ENCODE data around the gene CAPN2.

DNA sequence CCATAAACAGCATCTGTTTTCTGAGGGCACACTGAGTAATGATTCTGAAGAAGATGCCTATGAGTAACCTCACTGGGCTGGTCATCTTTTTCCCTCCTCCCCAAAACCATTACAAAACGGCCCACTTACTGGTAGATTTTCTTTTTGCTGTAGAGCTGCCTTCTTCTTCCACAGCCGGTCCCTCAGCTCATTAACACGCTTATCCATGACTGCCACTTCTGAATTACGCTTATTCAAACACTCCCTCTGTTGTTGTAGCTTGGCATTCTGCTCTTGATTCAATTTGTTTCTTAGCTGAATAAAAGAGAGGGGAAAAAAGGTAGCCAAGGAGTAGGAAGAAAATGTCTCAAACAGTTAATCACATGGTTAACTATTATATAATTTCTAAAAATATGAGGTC lies 90.3 kb downstream of the CAPN2 start:
- TF ChIP-seq, protein P1, sequence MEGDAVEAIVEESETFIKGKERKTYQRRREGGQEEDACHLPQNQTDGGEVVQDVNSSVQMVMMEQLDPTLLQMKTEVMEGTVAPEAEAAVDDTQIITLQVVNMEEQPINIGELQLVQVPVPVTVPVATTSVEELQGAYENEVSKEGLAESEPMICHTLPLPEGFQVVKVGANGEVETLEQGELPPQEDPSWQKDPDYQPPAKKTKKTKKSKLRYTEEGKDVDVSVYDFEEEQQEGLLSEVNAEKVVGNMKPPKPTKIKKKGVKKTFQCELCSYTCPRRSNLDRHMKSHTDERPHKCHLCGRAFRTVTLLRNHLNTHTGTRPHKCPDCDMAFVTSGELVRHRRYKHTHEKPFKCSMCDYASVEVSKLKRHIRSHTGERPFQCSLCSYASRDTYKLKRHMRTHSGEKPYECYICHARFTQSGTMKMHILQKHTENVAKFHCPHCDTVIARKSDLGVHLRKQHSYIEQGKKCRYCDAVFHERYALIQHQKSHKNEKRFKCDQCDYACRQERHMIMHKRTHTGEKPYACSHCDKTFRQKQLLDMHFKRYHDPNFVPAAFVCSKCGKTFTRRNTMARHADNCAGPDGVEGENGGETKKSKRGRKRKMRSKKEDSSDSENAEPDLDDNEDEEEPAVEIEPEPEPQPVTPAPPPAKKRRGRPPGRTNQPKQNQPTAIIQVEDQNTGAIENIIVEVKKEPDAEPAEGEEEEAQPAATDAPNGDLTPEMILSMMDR (IDR thresholded peaks at IDR 0.05; ENCODE audit: insufficient read depth, low read length), result no peak
- no peak for TF ChIP-seq POLR2AphosphoS5 (IDR thresholded peaks at IDR 0.05; ENCODE audit: low read depth)
